GM18526 (cell line): ENCODE measurements around the gene GLS.

Experiments used
- POLR2A ChIP-seq: IDR thresholded peaks from 3 replicates; pipeline ENCODE4 v1.6.1; 2011; ENCODE audit not compliant: insufficient read length; ENCODE audit errors: extremely low read depth

GLS gene

GRCh38 chr2:190970160-190970559 is 89.5 kb downstream of the GLS start:
- no peak for TF ChIP-seq POLR2A

GRCh38 chr2:190970873-190971506 is 90.4 kb downstream of the GLS start:
- TF ChIP-seq POLR2A: no peak

- peak; percentile 28 for TF ChIP-seq POLR2A
Observed at GRCh38 chr2:190972213-190972612, 91.6 kb downstream of the GLS start.

- no peak for TF ChIP-seq POLR2A
Observed at GRCh38 chr2:190972846-190973245, 92.2 kb downstream of the GLS start.

GRCh38 chr2:190973262-190973661 is 92.6 kb downstream of the GLS start:
- TF ChIP-seq POLR2A: no peak

- TF ChIP-seq POLR2A: no peak
Observed at GRCh38 chr2:190973726-190974628, 93.4 kb downstream of the GLS start.

- peak; percentile 27 for TF ChIP-seq POLR2A
Observed at GRCh38 chr2:190974629-190975361, 94.2 kb downstream of the GLS start.

GRCh38 chr2:190976521-190976920 is 95.9 kb downstream of the GLS start:
- TF ChIP-seq POLR2A: no peak

- no peak for TF ChIP-seq POLR2A
Observed at GRCh38 chr2:190977505-190977904, 96.9 kb downstream of the GLS start.

- peak; percentile 31 for TF ChIP-seq POLR2A
Observed at GRCh38 chr2:190978389-190979053, 97.9 kb downstream of the GLS start.

GRCh38 chr2:190979906-190980629 is 99.4 kb downstream of the GLS start:
- peak; percentile 20 for TF ChIP-seq POLR2A

GRCh38 chr2:190980630-190981209 is 100.1 kb downstream of the GLS start:
- no peak for TF ChIP-seq POLR2A

- no peak for TF ChIP-seq POLR2A
Observed at GRCh38 chr2:190981333-190981732, 100.7 kb downstream of the GLS start.

- TF ChIP-seq POLR2A: peak; percentile 33
Observed at GRCh38 chr2:190981733-190982132, 101.1 kb downstream of the GLS start.
